Measurements from ENCODE around the gene ZNF282.
A peak's percentile ranks its signal among the peaks of the same experiment; 100 is the strongest.

DNA sequence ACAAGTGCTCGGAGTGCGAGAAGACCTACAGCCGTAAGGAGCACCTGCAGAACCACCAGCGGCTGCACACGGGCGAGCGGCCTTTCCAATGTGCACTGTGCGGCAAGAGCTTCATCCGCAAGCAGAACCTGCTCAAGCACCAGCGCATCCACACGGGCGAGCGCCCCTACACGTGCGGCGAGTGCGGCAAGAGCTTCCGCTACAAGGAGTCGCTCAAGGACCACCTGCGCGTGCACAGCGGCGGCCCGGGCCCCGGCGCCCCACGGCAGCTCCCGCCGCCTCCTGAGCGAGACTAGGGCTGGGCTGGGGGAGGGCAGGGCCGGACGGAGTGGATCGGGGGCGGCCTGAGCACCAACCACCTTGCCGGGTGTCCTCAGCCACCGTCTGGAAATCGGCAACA is 29.0 kb downstream of the ZNF282 start:
- peak in 2 of 3 donors; percentile 18 to 38 for TF ChIP-seq POLR2AphosphoS5 (IDR thresholded peaks at IDR 0.05)
- no peak for TF ChIP-seq POLR2A (IDR thresholded peaks at IDR 0.05)

All from spleen (tissue), 3 donors.